K562 (cell line): Measurements from ENCODE around the gene NR1H2. TPM values are rescaled to one million over a fixed set of nuclear protein-coding genes. Genes with fewer than 3 reads are reported as not detected.

Experiments
- ATAC-seq: fragments of 200-7000 bp; cut with Tn5 transposase; 3 replicates; pipeline ENCODE4 v1.9.1; 2020; ENCODE audit warnings: moderate library complexity
- BruUV-seq: library from RNA; stranded (reverse); fragments of 400-500 nt; replicated peaks from 2 replicates; lab custom pipeline; 2021; lab: Mats Ljungman, UMichigan
- CTCF ChIA-PET: fragments of 300-600 bp; formaldehyde crosslinking; extraction: SDS; loops from one replicate; lab custom pipeline; 2021; ENCODE audit warnings: low intra/inter-chr PET ratio; lab: Yijun Ruan, JAX
- POLR2A ChIA-PET: fragments of 300-600, 350-650 bp; sonication (Branson Sonifier 250); formaldehyde crosslinking; extraction: SDS; loops from one replicate; lab custom pipeline; 2021; ENCODE audit warnings: antibody characterized with exemption, inconsistent platforms; lab: Yijun Ruan, JAX
- DNase-seq, 4 experiments: peaks; one replicate each; pipeline versions ENCODE4 v3.0.0 to v3.0.0-alpha.2; 2011 to 2018; ENCODE audit warnings: low spot score in 3 of 4, mixed read lengths in 3 of 4; ENCODE audit errors: extremely low read depth in 1 of 4
- FAIRE-seq: peaks from 2 replicates; lab custom pipeline; 2011; peaks lifted over from hg19 to GRCh38; lab: Jason Lieb, UNC
- H2AFZ ChIP-seq: 2 replicates; pipeline ENCODE4 v1.6.0; 2011; ENCODE audit warnings: low read depth, low read length, control low read depth, inconsistent platforms
- H3K27ac ChIP-seq: fragments of 200-600 bp; 3 replicates; pipeline ENCODE4 v1.8.0; 2011; ENCODE audit warnings: low read depth, mild to moderate bottlenecking, control low read depth, inconsistent platforms, low read length, moderate library complexity, mixed read lengths; ENCODE audit errors: extremely low read depth
- H3K27me3 ChIP-seq, 2 experiments: fragments of 300-600 bp in 1 of 2; 2 replicates in 1 of 2; 3 replicates in 1 of 2; pipeline versions ENCODE4 v1.6.0 to v1.8.0; 2011; ENCODE audit warnings: inconsistent platforms in 2 of 2, low read length in 2 of 2, mild to moderate bottlenecking in 1 of 2, mixed read lengths in 1 of 2, moderate library complexity in 1 of 2; ENCODE audit not compliant: control insufficient read depth in 2 of 2, insufficient read depth in 2 of 2
- H3K36me3 ChIP-seq: fragments of 300-600 bp; 3 replicates; pipeline ENCODE4 v1.8.0; 2011; ENCODE audit warnings: mild to moderate bottlenecking, low read length, inconsistent platforms; ENCODE audit not compliant: control insufficient read depth, insufficient read depth
- H3K4me1 ChIP-seq, 2 experiments: fragments of 200-600 bp in 1 of 2; replicated peaks in 1 of 2; 2 replicates in 1 of 2; 3 replicates in 1 of 2; pipeline versions ENCODE4 v1.5.1 to v1.8.0; 2011; ENCODE audit warnings: inconsistent platforms in 2 of 2, low read length in 2 of 2, mild to moderate bottlenecking in 1 of 2, mixed read lengths in 1 of 2, moderate library complexity in 1 of 2; ENCODE audit not compliant: control insufficient read depth in 2 of 2, insufficient read depth in 2 of 2
- H3K4me2 ChIP-seq: 2 replicates; pipeline ENCODE4 v1.6.1; 2011; ENCODE audit warnings: low read length, control low read depth, inconsistent platforms, mixed read lengths; ENCODE audit not compliant: insufficient read depth
- H3K4me3 ChIP-seq: fragments of 200-600 bp; sonication (generic), shearing (Covaris generic); 2 replicates; pipeline ENCODE4 v1.5.1; 2016; ENCODE audit warnings: control low read depth, inconsistent platforms
- H3K79me2 ChIP-seq: fragments of 200-600 bp; 3 replicates; pipeline ENCODE4 v1.8.0; 2011; ENCODE audit warnings: low read length, inconsistent platforms; ENCODE audit not compliant: control insufficient read depth, insufficient read depth
- H3K9ac ChIP-seq, 2 experiments: 2 replicates each; pipeline versions ENCODE4 v1.6.0 to v1.6.1; 2011; ENCODE audit warnings: low read depth in 2 of 2, low read length in 2 of 2, control low read depth in 1 of 2, inconsistent platforms in 1 of 2, mild to moderate bottlenecking in 1 of 2, mixed read lengths in 1 of 2; ENCODE audit not compliant: insufficient read depth in 1 of 2
- H3K9me1 ChIP-seq: one replicate; pipeline ENCODE4 v1.6.0; 2011; ENCODE audit warnings: inconsistent platforms, mild to moderate bottlenecking, low read length, moderate library complexity; ENCODE audit not compliant: control insufficient read depth, insufficient read depth
- H3K9me3 ChIP-seq: replicated peaks from 2 replicates; pipeline ENCODE4 v1.5.1; 2011; ENCODE audit warnings: low read depth, low read length, inconsistent platforms; ENCODE audit not compliant: control insufficient read depth, insufficient read depth
- H4K20me1 ChIP-seq: replicated peaks from 2 replicates; pipeline ENCODE4 v1.6.1; 2011; ENCODE audit warnings: low read length, inconsistent platforms, mixed read lengths; ENCODE audit not compliant: control insufficient read depth, insufficient read depth
- BRCA1 ChIP-seq, 2 experiments: fragments of 450-650 bp in 1 of 2; sonication (generic) in 1 of 2; formaldehyde crosslinking in 1 of 2; IDR thresholded peaks; 2 replicates each; pipeline versions ENCODE4 v1.5.0 to v1.6.1; 2017 to 2020; ENCODE audit warnings: mild to moderate bottlenecking in 1 of 2, missing genetic modification reagents in 1 of 2
- MECOM ChIP-seq: fragments of 250-450 bp; sonication (Bioruptor Pico); IDR thresholded peaks from 2 replicates; pipeline ENCODE4 v1.8.0; 2022; ENCODE audit warnings: inconsistent platforms
- PHF8 ChIP-seq: fragments of 200-600 bp; sonication (generic); IDR thresholded peaks from 2 replicates; pipeline ENCODE4 v1.6.1; 2012; ENCODE audit warnings: mixed run types, mild to moderate bottlenecking, inconsistent platforms, low read length, moderate library complexity, borderline replicate concordance
- POLR2G ChIP-seq: fragments of 200-400 bp; formaldehyde crosslinking; IDR thresholded peaks from 2 replicates; pipeline ENCODE4 v1.6.1; 2017; ENCODE audit warnings: low read depth, mild to moderate bottlenecking, antibody characterized with exemption, low read length, moderate library complexity
- PPARD ChIP-seq: fragments of 250-450 bp; sonication (Bioruptor Pico); IDR thresholded peaks from 2 replicates; pipeline ENCODE4 v1.8.0; 2022; ENCODE audit warnings: inconsistent platforms, mild to moderate bottlenecking, moderate library complexity
- WGBS: fragments of 100-300 bp; shearing (Covaris generic); methylation state at CpG from one replicate; pipeline ENCODE4 v1.1.6; 2016; ENCODE audit warnings: low coverage, mixed read lengths; ENCODE audit not compliant: insufficient coverage; ENCODE audit errors: missing lambda C conversion rate; 5-methylcytosine and 5-hydroxymethylcytosine counted together
- in situ Hi-C: fragments of 300-500 bp; cut with MboI; formaldehyde crosslinking; loops from 4 replicates; pipeline ENCODE4 v1.15.0; 2018; ENCODE audit warnings: inconsistent platforms, mixed read lengths
- intact Hi-C: fragments of 100-400 bp; cut with micrococcal nuclease; formaldehyde crosslinking; loops from 2 replicates; pipeline ENCODE4 v1.14.2; 2022
- polyA plus RNA-seq, 8 experiments: library from polyadenylated mRNA; depleted of rRNA in 4 of 8; stranded (reverse) in 5 of 8; unstranded in 3 of 8; fragments of >200 nt; fragmentation: Nextera tagmentation in 2 of 8; fragmentation: Illumina TruSeq in 1 of 8; extraction: Ambion mirVana in 2 of 8; extraction: Trizol in 1 of 8; gene quantifications; 2 replicates each; pipeline versions ENCODE4 v1.2.1 to v1.2.3, GENCODE V29; 2011 to 2014; ENCODE audit warnings: inconsistent platforms in 1 of 8, missing spikeins in 1 of 8
- total RNA-seq, 7 experiments: library from RNA; depleted of rRNA in 6 of 7; stranded (reverse); fragments of >200 nt in 6 of 7; fragmentation: Illumina TruSeq in 2 of 7; extraction: Trizol in 2 of 7; gene quantifications; 2 replicates each; pipeline versions ENCODE4 v1.2.1 to v1.2.3, GENCODE V29; 2011 to 2021; ENCODE audit warnings: low replicate concordance in 1 of 7
- TF ChIP-seq, protein P1 (sequence below): sonication (generic); formaldehyde crosslinking; IDR thresholded peaks from 2 replicates; pipeline ENCODE4 v1.8.0; 2022; ENCODE audit warnings: mild to moderate bottlenecking, missing genetic modification reagents
- TF ChIP-seq, protein P2 (sequence below), 2 experiments: IDR thresholded peaks; 2 replicates each; pipeline ENCODE4 v1.6.1; 2012; ENCODE audit warnings: improper control_type of control experiment in 2 of 2, low read depth in 2 of 2, low read length in 2 of 2, borderline replicate concordance in 1 of 2
- TF ChIP-seq, protein P3 (sequence below): fragments of 200-400 bp; formaldehyde crosslinking; IDR thresholded peaks from 2 replicates; pipeline ENCODE4 v1.6.1; 2017; ENCODE audit warnings: mild to moderate bottlenecking, low read depth, low read length, moderate library complexity
- TF ChIP-seq, protein P4 (sequence below): sonication (generic); formaldehyde crosslinking; IDR thresholded peaks from 2 replicates; pipeline ENCODE4 v1.8.1; 2022; ENCODE audit warnings: missing genetic modification reagents

The NR1H2 gene
- total and polyA plus RNA-seq, 9 of the 15 experiments (the other 6 are each of a cell fraction or from before 2014, with no cell fraction given) = 0.11 to 73.8 (median 24.0) TPM

DNA sequence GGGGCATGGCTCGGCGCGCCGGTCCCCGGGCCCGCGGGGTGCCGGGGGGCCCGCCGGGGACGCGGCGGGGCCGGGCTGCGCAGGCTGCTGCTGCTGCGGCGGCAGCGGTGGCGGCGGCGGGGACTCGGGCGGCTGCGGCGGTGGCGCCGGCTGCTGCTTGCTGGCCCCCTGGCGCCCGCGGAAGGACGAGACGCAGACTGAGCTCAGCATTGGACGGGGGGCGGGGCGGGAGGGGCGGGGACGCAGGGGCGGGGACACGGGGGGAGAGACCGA is 47.4 kb upstream of the NR1H2 start:
- H3K79me2 ChIP-seq = peaks cover 33% of the 10 kb centered on the region
- no peaks in the 10 kb centered on the region for H3K27me3 ChIP-seq
- no peak for DNase-seq
- peaks cover 3% of the 10 kb centered on the region; the same call in 1 of the 3 replicates for H3K36me3 ChIP-seq
- no TSS peak for BruUV-seq
- FAIRE-seq = no peak
- no peaks in the 10 kb centered on the region for H3K9me3 ChIP-seq
- no CpG with 5 or more reads among the region's 40 CpGs for WGBS
- peak overlapping the region; percentile 72; the same call in 1 of the 2 replicates for H2AFZ ChIP-seq
- peaks cover 40 to 80% of the 10 kb centered on the region in 2 experiments for H3K4me1 ChIP-seq
- intact Hi-C loops (loop anchor here (5.0 kb wide), 1 partner anchor 62 kb away; no protein-coding TSS in a partner anchor), in situ Hi-C loops (no loop called here)
- H3K27ac ChIP-seq = no peak overlapping the region
- H4K20me1 ChIP-seq = peaks cover 38% of the 10 kb centered on the region
- H3K4me3 ChIP-seq = peak overlapping the region; percentile 44; the same call in 1 of the 2 replicates
- peak overlapping the region; percentile 78; the same call in 1 of the 2 replicates for H3K4me2 ChIP-seq
- H3K9ac ChIP-seq = peak overlapping the region; percentile 41 to 94; a peak in 3 of 4 replicates
- POLR2A ChIA-PET = interaction anchor here (0.5 to 1.1 kb wide), 13 partner anchors 11 to 468 kb away, joined by 3 to 4 read pairs (median 3); partner anchors contain the start of gene ZNF473
- ATAC-seq = no peak
- CTCF ChIA-PET = interaction anchor here (0.7 to 1.8 kb wide), 3 partner anchors 163 to 1117 kb away, joined by 3 to 5 read pairs (median 5); no protein-coding TSS in a partner anchor
- H3K9me1 ChIP-seq = peaks cover 3% of the 10 kb centered on the region
- TF ChIP-seq POLR2G = peak; percentile 56
- no peak for TF ChIP-seq BRCA1 (IDR thresholded peaks at IDR 0.05)
- TF ChIP-seq BRCA1 (CRISPR knock-in tag; IDR thresholded peaks at IDR 0.05) = no peak
- no peak for TF ChIP-seq MECOM (CRISPR knock-in tag)
- TF ChIP-seq PHF8 = peak; percentile 0; the same call in 1 of the 2 replicates
- TF ChIP-seq PPARD (CRISPR knock-in tag) = no peak
- TF ChIP-seq, protein P1, sequence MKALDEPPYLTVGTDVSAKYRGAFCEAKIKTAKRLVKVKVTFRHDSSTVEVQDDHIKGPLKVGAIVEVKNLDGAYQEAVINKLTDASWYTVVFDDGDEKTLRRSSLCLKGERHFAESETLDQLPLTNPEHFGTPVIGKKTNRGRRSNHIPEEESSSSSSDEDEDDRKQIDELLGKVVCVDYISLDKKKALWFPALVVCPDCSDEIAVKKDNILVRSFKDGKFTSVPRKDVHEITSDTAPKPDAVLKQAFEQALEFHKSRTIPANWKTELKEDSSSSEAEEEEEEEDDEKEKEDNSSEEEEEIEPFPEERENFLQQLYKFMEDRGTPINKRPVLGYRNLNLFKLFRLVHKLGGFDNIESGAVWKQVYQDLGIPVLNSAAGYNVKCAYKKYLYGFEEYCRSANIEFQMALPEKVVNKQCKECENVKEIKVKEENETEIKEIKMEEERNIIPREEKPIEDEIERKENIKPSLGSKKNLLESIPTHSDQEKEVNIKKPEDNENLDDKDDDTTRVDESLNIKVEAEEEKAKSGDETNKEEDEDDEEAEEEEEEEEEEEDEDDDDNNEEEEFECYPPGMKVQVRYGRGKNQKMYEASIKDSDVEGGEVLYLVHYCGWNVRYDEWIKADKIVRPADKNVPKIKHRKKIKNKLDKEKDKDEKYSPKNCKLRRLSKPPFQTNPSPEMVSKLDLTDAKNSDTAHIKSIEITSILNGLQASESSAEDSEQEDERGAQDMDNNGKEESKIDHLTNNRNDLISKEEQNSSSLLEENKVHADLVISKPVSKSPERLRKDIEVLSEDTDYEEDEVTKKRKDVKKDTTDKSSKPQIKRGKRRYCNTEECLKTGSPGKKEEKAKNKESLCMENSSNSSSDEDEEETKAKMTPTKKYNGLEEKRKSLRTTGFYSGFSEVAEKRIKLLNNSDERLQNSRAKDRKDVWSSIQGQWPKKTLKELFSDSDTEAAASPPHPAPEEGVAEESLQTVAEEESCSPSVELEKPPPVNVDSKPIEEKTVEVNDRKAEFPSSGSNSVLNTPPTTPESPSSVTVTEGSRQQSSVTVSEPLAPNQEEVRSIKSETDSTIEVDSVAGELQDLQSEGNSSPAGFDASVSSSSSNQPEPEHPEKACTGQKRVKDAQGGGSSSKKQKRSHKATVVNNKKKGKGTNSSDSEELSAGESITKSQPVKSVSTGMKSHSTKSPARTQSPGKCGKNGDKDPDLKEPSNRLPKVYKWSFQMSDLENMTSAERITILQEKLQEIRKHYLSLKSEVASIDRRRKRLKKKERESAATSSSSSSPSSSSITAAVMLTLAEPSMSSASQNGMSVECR (CRISPR knock-in tag) = no peak
- TF ChIP-seq, protein P2, sequence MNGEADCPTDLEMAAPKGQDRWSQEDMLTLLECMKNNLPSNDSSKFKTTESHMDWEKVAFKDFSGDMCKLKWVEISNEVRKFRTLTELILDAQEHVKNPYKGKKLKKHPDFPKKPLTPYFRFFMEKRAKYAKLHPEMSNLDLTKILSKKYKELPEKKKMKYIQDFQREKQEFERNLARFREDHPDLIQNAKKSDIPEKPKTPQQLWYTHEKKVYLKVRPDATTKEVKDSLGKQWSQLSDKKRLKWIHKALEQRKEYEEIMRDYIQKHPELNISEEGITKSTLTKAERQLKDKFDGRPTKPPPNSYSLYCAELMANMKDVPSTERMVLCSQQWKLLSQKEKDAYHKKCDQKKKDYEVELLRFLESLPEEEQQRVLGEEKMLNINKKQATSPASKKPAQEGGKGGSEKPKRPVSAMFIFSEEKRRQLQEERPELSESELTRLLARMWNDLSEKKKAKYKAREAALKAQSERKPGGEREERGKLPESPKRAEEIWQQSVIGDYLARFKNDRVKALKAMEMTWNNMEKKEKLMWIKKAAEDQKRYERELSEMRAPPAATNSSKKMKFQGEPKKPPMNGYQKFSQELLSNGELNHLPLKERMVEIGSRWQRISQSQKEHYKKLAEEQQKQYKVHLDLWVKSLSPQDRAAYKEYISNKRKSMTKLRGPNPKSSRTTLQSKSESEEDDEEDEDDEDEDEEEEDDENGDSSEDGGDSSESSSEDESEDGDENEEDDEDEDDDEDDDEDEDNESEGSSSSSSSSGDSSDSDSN (IDR thresholded peaks at IDR 0.05; ENCODE audit: borderline replicate concordance in 1 of 2, low read depth in 2 of 2, low read length in 2 of 2) = 0 out of 4 replicates have a peak, but pooled peaks of 1 of the 2 experiments have one; percentile 28
- TF ChIP-seq, protein P3, sequence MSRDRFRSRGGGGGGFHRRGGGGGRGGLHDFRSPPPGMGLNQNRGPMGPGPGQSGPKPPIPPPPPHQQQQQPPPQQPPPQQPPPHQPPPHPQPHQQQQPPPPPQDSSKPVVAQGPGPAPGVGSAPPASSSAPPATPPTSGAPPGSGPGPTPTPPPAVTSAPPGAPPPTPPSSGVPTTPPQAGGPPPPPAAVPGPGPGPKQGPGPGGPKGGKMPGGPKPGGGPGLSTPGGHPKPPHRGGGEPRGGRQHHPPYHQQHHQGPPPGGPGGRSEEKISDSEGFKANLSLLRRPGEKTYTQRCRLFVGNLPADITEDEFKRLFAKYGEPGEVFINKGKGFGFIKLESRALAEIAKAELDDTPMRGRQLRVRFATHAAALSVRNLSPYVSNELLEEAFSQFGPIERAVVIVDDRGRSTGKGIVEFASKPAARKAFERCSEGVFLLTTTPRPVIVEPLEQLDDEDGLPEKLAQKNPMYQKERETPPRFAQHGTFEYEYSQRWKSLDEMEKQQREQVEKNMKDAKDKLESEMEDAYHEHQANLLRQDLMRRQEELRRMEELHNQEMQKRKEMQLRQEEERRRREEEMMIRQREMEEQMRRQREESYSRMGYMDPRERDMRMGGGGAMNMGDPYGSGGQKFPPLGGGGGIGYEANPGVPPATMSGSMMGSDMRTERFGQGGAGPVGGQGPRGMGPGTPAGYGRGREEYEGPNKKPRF = no peak
- TF ChIP-seq, protein P4, sequence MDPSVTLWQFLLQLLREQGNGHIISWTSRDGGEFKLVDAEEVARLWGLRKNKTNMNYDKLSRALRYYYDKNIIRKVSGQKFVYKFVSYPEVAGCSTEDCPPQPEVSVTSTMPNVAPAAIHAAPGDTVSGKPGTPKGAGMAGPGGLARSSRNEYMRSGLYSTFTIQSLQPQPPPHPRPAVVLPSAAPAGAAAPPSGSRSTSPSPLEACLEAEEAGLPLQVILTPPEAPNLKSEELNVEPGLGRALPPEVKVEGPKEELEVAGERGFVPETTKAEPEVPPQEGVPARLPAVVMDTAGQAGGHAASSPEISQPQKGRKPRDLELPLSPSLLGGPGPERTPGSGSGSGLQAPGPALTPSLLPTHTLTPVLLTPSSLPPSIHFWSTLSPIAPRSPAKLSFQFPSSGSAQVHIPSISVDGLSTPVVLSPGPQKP (CRISPR knock-in tag) = no peak
